C4-2B (cell line): ENCODE measurements around the gene TRAPPC10.

ENCODE experiments used
- CTCF ChIP-seq: fragments of 450-650 bp; conservative IDR thresholded peaks from 2 replicates; pipeline ENCODE4 v1.5.1; 2017; ENCODE audit warnings: mild to moderate bottlenecking
- ZFX ChIP-seq: fragments of 450-650 bp; IDR thresholded peaks from 2 replicates; pipeline ENCODE4 v1.6.1; 2017

DNA sequence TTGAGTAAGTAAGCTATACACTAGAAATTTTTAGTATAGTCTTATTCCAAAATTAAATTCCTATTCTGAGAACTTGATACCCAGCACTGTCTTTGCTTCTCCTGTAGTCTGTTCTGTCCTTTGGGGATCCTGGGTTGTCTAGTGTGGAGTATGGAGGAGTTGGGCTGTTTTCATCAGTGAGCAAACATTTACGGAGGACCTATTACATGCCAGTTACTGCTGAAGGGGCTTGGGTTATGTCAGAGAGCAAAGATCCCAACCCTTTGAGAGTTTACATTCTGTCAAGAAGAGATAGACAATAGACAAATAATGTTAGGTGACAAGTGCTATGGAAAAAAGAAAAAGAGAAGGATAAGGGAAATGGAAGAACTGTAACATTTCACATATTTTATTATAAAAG, 9.0 kb downstream of the TRAPPC10 start:
- TF ChIP-seq CTCF (no peak), ZFX (no peak)
